NT2/D1 (cell line): Measurements from ENCODE around the gene CTBP1.

ENCODE experiments used
- SUZ12 ChIP-seq: IDR thresholded peaks from 2 replicates; pipeline ENCODE4 v1.6.1; 2011; ENCODE audit not compliant: insufficient read length, insufficient read depth; ENCODE audit errors: extremely low read depth
- YY1 ChIP-seq: IDR thresholded peaks from 2 replicates; pipeline ENCODE4 v1.6.1; 2011; ENCODE audit not compliant: insufficient read length, insufficient read depth
- ZNF274 ChIP-seq: IDR thresholded peaks from 2 replicates; pipeline ENCODE4 v1.6.1; 2011; ENCODE audit warnings: mild to moderate bottlenecking, low read depth, low read length

DNA sequence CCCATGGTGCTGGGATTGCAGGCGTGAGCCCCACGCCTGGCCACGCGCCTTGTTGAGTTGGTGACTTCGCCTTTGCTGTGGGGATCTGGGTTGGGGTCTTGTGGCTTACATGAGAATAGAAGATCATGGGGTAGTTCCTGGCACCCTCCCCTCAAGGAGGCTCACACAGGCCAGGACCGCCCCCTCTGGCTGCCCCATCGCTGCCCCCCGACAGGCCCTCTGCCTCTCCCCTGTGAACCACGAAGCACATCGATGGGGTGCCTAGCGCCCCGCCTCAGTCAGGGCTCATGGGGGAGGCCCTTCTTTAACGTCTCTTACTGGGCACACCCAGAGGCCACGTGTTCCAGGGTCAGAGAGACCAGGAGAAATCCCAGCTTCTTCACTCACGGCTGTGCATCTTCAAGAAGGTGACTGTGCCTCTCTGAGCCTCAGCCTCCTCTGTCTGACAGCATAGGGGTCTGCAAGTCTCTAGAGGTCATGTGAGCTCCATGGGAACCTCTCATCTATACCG, 53.0 kb downstream of the CTBP1 start:
- TF ChIP-seq YY1, result no peak
- no peak for TF ChIP-seq SUZ12
- TF ChIP-seq ZNF274, result no peak
